HEK293 (cell line): ENCODE results near the gene TRAPPC2L.

ENCODE experiments used
- CTCF ChIA-PET: fragments of 350-600 bp; formaldehyde crosslinking; extraction: SDS; loops from one replicate; lab custom pipeline; 2021; ENCODE audit warnings: antibody characterized with exemption; lab: Yijun Ruan, JAX
- POLR2A ChIA-PET: fragments of 300-600 bp; formaldehyde crosslinking; extraction: SDS; loops from one replicate; lab custom pipeline; 2020; ENCODE audit warnings: antibody characterized with exemption, inconsistent platforms; lab: Yijun Ruan, JAX
- H3K27ac ChIP-seq: fragments of 200-500 bp; sonication (Bioruptor generic); 2 replicates; pipeline ENCODE4 v1.5.1; 2014; ENCODE audit warnings: low read depth, low read length, control low read depth, inconsistent platforms; ENCODE audit errors: extremely low read depth
- H3K36me3 ChIP-seq, 2 experiments: fragments of 200-500 bp in 1 of 2; sonication (Bioruptor generic) in 1 of 2; 1 replicate in 1 of 2; 2 replicates in 1 of 2; pipeline ENCODE4 v1.5.1; 2014 to 2017; ENCODE audit warnings: inconsistent platforms in 2 of 2, low read length in 2 of 2; ENCODE audit not compliant: control insufficient read depth in 2 of 2, insufficient read depth in 1 of 2
- H3K4me1 ChIP-seq: fragments of 200-500 bp; sonication (Bioruptor generic); 2 replicates; pipeline ENCODE4 v1.5.1; 2014; ENCODE audit warnings: mild to moderate bottlenecking, low read length, inconsistent platforms; ENCODE audit not compliant: control insufficient read depth, insufficient read depth
- H3K4me3 ChIP-seq: 2 replicates; pipeline ENCODE4 v1.5.1; 2011; ENCODE audit warnings: low read depth, mild to moderate bottlenecking, control low read depth, low read length, moderate library complexity
- H3K9me3 ChIP-seq: fragments of 200-500 bp; sonication (Bioruptor generic); 2 replicates; pipeline ENCODE4 v1.5.1; 2014; ENCODE audit warnings: low read depth, low read length, inconsistent platforms; ENCODE audit not compliant: control insufficient read depth, insufficient read depth
- BCL11B ChIP-seq: fragments of 450-650 bp; formaldehyde crosslinking; IDR thresholded peaks from 2 replicates; pipeline ENCODE4 v1.5.1; 2016; ENCODE audit warnings: low read depth, missing biosample characterization, missing genetic modification characterization
- EGR2 ChIP-seq: fragments of 450-650 bp; formaldehyde crosslinking; IDR thresholded peaks from 2 replicates; pipeline ENCODE4 v1.5.1; 2016; ENCODE audit warnings: low read depth, missing biosample characterization, missing genetic modification characterization
- GLI2 ChIP-seq: fragments of 450-650 bp; formaldehyde crosslinking; IDR thresholded peaks from 2 replicates; pipeline ENCODE4; 2017; ENCODE audit warnings: missing biosample characterization, missing genetic modification characterization, low read depth, borderline replicate concordance
- INSM2 ChIP-seq: fragments of 450-650 bp; formaldehyde crosslinking; IDR thresholded peaks from 2 replicates; pipeline ENCODE4 v1.5.1; 2016; ENCODE audit warnings: missing biosample characterization, missing genetic modification characterization
- PATZ1 ChIP-seq: fragments of 450-650 bp; formaldehyde crosslinking; IDR thresholded peaks from 2 replicates; pipeline ENCODE4 v1.5.1; 2016; ENCODE audit warnings: missing biosample characterization, missing genetic modification characterization
- SETDB1 ChIP-seq: IDR thresholded peaks from one replicate; pipeline ENCODE4 v1.6.1; 2017; ENCODE audit warnings: mild to moderate bottlenecking, low read length, moderate library complexity, mixed read lengths; ENCODE audit not compliant: insufficient read length
- ZFHX2 ChIP-seq: fragments of 450-650 bp; formaldehyde crosslinking; conservative IDR thresholded peaks from 2 replicates; pipeline ENCODE4 v1.5.1; 2016; ENCODE audit warnings: missing biosample characterization, missing genetic modification characterization
- ZIC2 ChIP-seq: fragments of 450-650 bp; formaldehyde crosslinking; IDR thresholded peaks from 2 replicates; pipeline ENCODE4 v1.5.1; 2016; ENCODE audit warnings: missing biosample characterization, missing genetic modification characterization
- ZNF121 ChIP-seq: fragments of 450-650 bp; formaldehyde crosslinking; IDR thresholded peaks from 2 replicates; pipeline ENCODE4 v1.5.1; 2016; ENCODE audit warnings: missing biosample characterization, missing genetic modification characterization
- ZNF2 ChIP-seq: fragments of 450-650 bp; formaldehyde crosslinking; IDR thresholded peaks from 2 replicates; pipeline ENCODE4 v1.5.1; 2016; ENCODE audit warnings: missing biosample characterization, missing genetic modification characterization
- ZNF248 ChIP-seq: fragments of 450-650 bp; formaldehyde crosslinking; IDR thresholded peaks from 2 replicates; pipeline ENCODE4 v1.5.1; 2017; ENCODE audit warnings: missing biosample characterization, missing genetic modification characterization
- ZNF362 ChIP-seq: fragments of 450-650 bp; formaldehyde crosslinking; IDR thresholded peaks from 2 replicates; pipeline ENCODE4 v1.5.1; 2016; ENCODE audit warnings: missing biosample characterization, missing genetic modification characterization
- ZNF544 ChIP-seq: fragments of 450-650 bp; formaldehyde crosslinking; IDR thresholded peaks from 2 replicates; pipeline ENCODE4 v1.5.0; 2017; ENCODE audit warnings: missing biosample characterization, missing genetic modification characterization
- ZNF560 ChIP-seq: fragments of 450-650 bp; formaldehyde crosslinking; IDR thresholded peaks from 2 replicates; pipeline ENCODE4 v1.5.1; 2017; ENCODE audit warnings: missing biosample characterization, missing genetic modification characterization, borderline replicate concordance
- ZNF701 ChIP-seq: fragments of 450-650 bp; formaldehyde crosslinking; IDR thresholded peaks from 2 replicates; pipeline ENCODE4 v1.5.1; 2016; ENCODE audit warnings: missing biosample characterization, missing genetic modification characterization
- ZNF777 ChIP-seq: fragments of 450-650 bp; formaldehyde crosslinking; IDR thresholded peaks from 2 replicates; pipeline ENCODE4 v1.5.1; 2017; ENCODE audit warnings: missing biosample characterization, missing genetic modification characterization, borderline replicate concordance

The TRAPPC2L gene

GRCh38 chr16:88910284-88911135 lies 53.6 kb downstream of the TRAPPC2L start:
- POLR2A ChIA-PET = no interaction called here

GRCh38 chr16:88911136-88911945 lies 54.4 kb downstream of the TRAPPC2L start:
- no peak for TF ChIP-seq ZNF121 (tag by site-specific recombination)
- no peak for TF ChIP-seq ZNF544 (tag by site-specific recombination)
- no peak for TF ChIP-seq GLI2 (tag by site-specific recombination)
- TF ChIP-seq ZNF560 (tag by site-specific recombination) = no peak
- no peak for TF ChIP-seq ZNF701 (tag by site-specific recombination)
- no peak for TF ChIP-seq INSM2
- no peak for TF ChIP-seq ZNF248 (tag by site-specific recombination)
- no peak for TF ChIP-seq PATZ1 (tag by site-specific recombination)
- TF ChIP-seq ZFHX2 (tag by site-specific recombination) = peak; percentile 24; the same call in 1 of the 2 replicates
- TF ChIP-seq, all 188 proteins: peak for 1
- Histone ChIP-seq H3K36me3 (no peaks in the 10 kb centered on the region), H3K4me3 (no peak overlapping the region), H3K27ac (no peak overlapping the region), H3K4me1 (no peaks in the 10 kb centered on the region), H3K9me3 (no peaks in the 10 kb centered on the region)
- ChIA-PET CTCF (no interaction called here), POLR2A (no interaction called here)

More at GRCh38 chr16:88910284-88911135, 53.6 kb downstream of the TRAPPC2L start:
- Histone ChIP-seq H3K9me3 (no peaks in the 10 kb centered on the region), H3K4me3 (no peak overlapping the region), H3K4me1 (no peaks in the 10 kb centered on the region), H3K27ac (no peak overlapping the region), H3K36me3 (no peaks in the 10 kb centered on the region)
- TF ChIP-seq ZFHX2 (tag by site-specific recombination) (peak; percentile 65), EGR2 (tag by site-specific recombination) (0 out of 2 replicates have a peak, but pooled peaks have one; percentile 25), ZIC2 (tag by site-specific recombination) (peak; percentile 22; the same call in 1 of the 2 replicates), ZNF777 (tag by site-specific recombination) (no peak), BCL11B (tag by site-specific recombination) (no peak), SETDB1 (no peak), ZNF362 (tag by site-specific recombination) (no peak), ZNF2 (no peak)
- CTCF ChIA-PET = no interaction called here
